Endothelial cell of umbilical vein (primary cell): ENCODE results near the gene MSH6.

Experiments used
- CTCF ChIP-seq, 2 donors: IDR thresholded peaks; 1 replicate in 1 of 2; 2 replicates in 1 of 2; pipeline ENCODE4 v1.5.1; 2011; ENCODE audit warnings: low read length in 2 of 2, mild to moderate bottlenecking in 2 of 2, moderate library complexity in 2 of 2, control low read depth in 1 of 2, inconsistent platforms in 1 of 2, low read depth in 1 of 2; ENCODE audit not compliant: insufficient read depth in 1 of 2; ENCODE audit errors: extremely low read depth in 1 of 2
- EZH2 ChIP-seq: IDR thresholded peaks from 2 replicates; pipeline ENCODE4 v1.6.1; 2012; ENCODE audit warnings: borderline replicate concordance, low read depth, mild to moderate bottlenecking, moderate library complexity, low read length, inconsistent platforms; ENCODE audit not compliant: severe bottlenecking
- JUN ChIP-seq: IDR thresholded peaks from 2 replicates; pipeline ENCODE4 v1.6.1; 2011; ENCODE audit warnings: borderline replicate concordance, low read depth; ENCODE audit not compliant: insufficient read length, insufficient read depth
- MAX ChIP-seq: IDR thresholded peaks from 2 replicates; pipeline ENCODE4 v1.6.1; 2011; ENCODE audit not compliant: insufficient read depth, insufficient read length
- POLR2A ChIP-seq: IDR thresholded peaks from 2 replicates; pipeline ENCODE4 v1.6.1; 2012; ENCODE audit warnings: low read depth, mild to moderate bottlenecking, control low read depth, low read length
- POLR2AphosphoS5 ChIP-seq: IDR thresholded peaks from 2 replicates; pipeline ENCODE4 v1.6.1; 2012; ENCODE audit warnings: low read depth, mild to moderate bottlenecking, control low read depth, low read length, moderate library complexity; ENCODE audit not compliant: insufficient read depth

GRCh38 chr2:47735136-47735869 is 47.6 kb upstream of the MSH6 start:
- TF ChIP-seq CTCF (IDR thresholded peaks at IDR 0.05; ENCODE audit: extremely low read depth in 1 of 2, insufficient read depth in 1 of 2, low read depth in 1 of 2, low read length in 2 of 2) = no peak
- TF ChIP-seq POLR2AphosphoS5 = no peak
- no peak for TF ChIP-seq EZH2
- no peak for TF ChIP-seq JUN
- no peak for TF ChIP-seq POLR2A
- TF ChIP-seq MAX = no peak
